GM23338 (cell line): Measurements from ENCODE around the gene METTL18. TPM values are rescaled to one million over a fixed set of nuclear protein-coding genes. Genes with fewer than 3 reads are reported as not detected.

Experiments used
- ATAC-seq: fragments of 200-7000 bp; cut with Tn5 transposase; 3 replicates; pipeline ENCODE4 v1.9.1; 2020
- DNase-seq: peaks from one replicate; pipeline ENCODE4 v3.0.0-alpha.2; 2015; ENCODE audit warnings: low spot score
- H2AFZ ChIP-seq: fragments of 200-600 bp; sonication (generic); 2 replicates; pipeline ENCODE4 v1.8.0; 2016; ENCODE audit warnings: antibody characterized with exemption, mild to moderate bottlenecking, moderate library complexity
- H3F3A ChIP-seq: fragments of 200-600 bp; sonication (generic); replicated peaks from 2 replicates; pipeline ENCODE4 v1.8.0; 2017; ENCODE audit warnings: antibody characterized with exemption, mixed run types, low read depth
- H3K27ac ChIP-seq: fragments of 200-600 bp; sonication (generic); 2 replicates; pipeline ENCODE4 v1.6.1; 2016; ENCODE audit warnings: low read depth
- H3K27me3 ChIP-seq: fragments of 200-600 bp; sonication (generic); 2 replicates; pipeline ENCODE4 v1.8.0; 2016; ENCODE audit warnings: mild to moderate bottlenecking, mixed run types, moderate library complexity; ENCODE audit not compliant: insufficient read depth
- H3K36me3 ChIP-seq: fragments of 200-600 bp; sonication (generic); 2 replicates; pipeline ENCODE4 v1.8.0; 2016; ENCODE audit warnings: mild to moderate bottlenecking; ENCODE audit not compliant: insufficient read depth
- H3K4me1 ChIP-seq: fragments of 200-600 bp; sonication (generic); 2 replicates; pipeline ENCODE4 v1.8.0; 2016; ENCODE audit warnings: mild to moderate bottlenecking, moderate library complexity; ENCODE audit not compliant: insufficient read depth
- H3K4me2 ChIP-seq: fragments of 200-600 bp; sonication (generic); 2 replicates; pipeline ENCODE4 v1.7.1; 2017; ENCODE audit warnings: mixed run types
- H3K4me3 ChIP-seq: fragments of 200-600 bp; sonication (generic); 2 replicates; pipeline ENCODE4 v1.6.1; 2016; ENCODE audit warnings: mixed run types
- H3K79me2 ChIP-seq: fragments of 200-600 bp; sonication (generic); replicated peaks from 2 replicates; pipeline ENCODE4 v1.8.0; 2017; ENCODE audit warnings: mild to moderate bottlenecking; ENCODE audit not compliant: insufficient read depth
- H3K9me2 ChIP-seq: fragments of 200-600 bp; sonication (generic); 2 replicates; pipeline ENCODE4 v1.8.0; 2017; ENCODE audit not compliant: insufficient read depth
- H4K20me1 ChIP-seq: fragments of 200-600 bp; sonication (generic); replicated peaks from 2 replicates; pipeline ENCODE4 v1.8.0; 2017; ENCODE audit warnings: mild to moderate bottlenecking; ENCODE audit not compliant: insufficient read depth
- H3K27ac Mint-ChIP-seq: 2 replicates; pipeline ENCODE4 v1.8.0; 2020; ENCODE audit warnings: inconsistent platforms, mild to moderate bottlenecking, moderate library complexity, mixed read lengths
- H3K27me3 Mint-ChIP-seq: 3 replicates; pipeline ENCODE4 v1.8.0; 2022; ENCODE audit warnings: low read depth, mild to moderate bottlenecking, moderate library complexity, mixed read lengths, inconsistent platforms; ENCODE audit not compliant: insufficient read depth, poor library complexity
- H3K36me3 Mint-ChIP-seq: 3 replicates; pipeline ENCODE4 v1.8.0; 2021; ENCODE audit warnings: low read depth, mild to moderate bottlenecking, inconsistent platforms, moderate library complexity, mixed read lengths
- H3K4me1 Mint-ChIP-seq: 3 replicates; pipeline ENCODE4 v1.8.0; 2020; ENCODE audit warnings: mild to moderate bottlenecking, inconsistent platforms, mixed read lengths
- H3K4me3 Mint-ChIP-seq: 3 replicates; pipeline ENCODE4 v1.8.0; 2021; ENCODE audit warnings: moderate library complexity, mild to moderate bottlenecking, inconsistent platforms, mixed read lengths
- H3K9me3 Mint-ChIP-seq: 3 replicates; pipeline ENCODE4 v1.8.0; 2020; ENCODE audit warnings: moderate library complexity, mild to moderate bottlenecking, inconsistent platforms, mixed read lengths
- CREB1 ChIP-seq: fragments of 250-450 bp; sonication (Bioruptor Pico); IDR thresholded peaks from 2 replicates; pipeline ENCODE4 v1.5.0; 2020; ENCODE audit warnings: low read depth, mild to moderate bottlenecking, moderate library complexity
- CTCF ChIP-seq, 2 experiments: fragments of 200-600 bp in 1 of 2; sonication (generic) in 1 of 2; conservative IDR thresholded peaks; 2 replicates each; pipeline versions ENCODE4 v1.5.1 to v1.6.1; 2016 to 2017; ENCODE audit warnings: antibody characterized with exemption in 2 of 2, low read depth in 2 of 2, mild to moderate bottlenecking in 2 of 2, moderate library complexity in 1 of 2
- EZH2 ChIP-seq: fragments of 200-600 bp; sonication (generic); IDR thresholded peaks from one replicate; pipeline ENCODE4 v1.8.0; 2017; ENCODE audit warnings: antibody characterized with exemption, mild to moderate bottlenecking, low read depth; ENCODE audit not compliant: unreplicated experiment
- EZH2phosphoT487 ChIP-seq: fragments of 200-600 bp; sonication (generic); IDR thresholded peaks from one replicate; pipeline ENCODE4 v1.8.1; 2018; ENCODE audit warnings: antibody characterized with exemption; ENCODE audit not compliant: unreplicated experiment
- JUNB ChIP-seq: IDR thresholded peaks from one replicate; pipeline ENCODE4 v1.6.1; 2016; ENCODE audit warnings: antibody characterized with exemption; ENCODE audit not compliant: unreplicated experiment
- POLR2AphosphoS5 ChIP-seq: IDR thresholded peaks from 2 replicates; pipeline ENCODE4 v1.6.1; 2016; ENCODE audit warnings: antibody characterized with exemption, low read depth
- REST ChIP-seq: IDR thresholded peaks from one replicate; pipeline ENCODE4 v1.6.1; 2018; ENCODE audit warnings: antibody characterized with exemption; ENCODE audit not compliant: unreplicated experiment
- STAT1 ChIP-seq: IDR thresholded peaks from one replicate; pipeline ENCODE4 v1.6.1; 2016; ENCODE audit warnings: antibody characterized with exemption; ENCODE audit not compliant: unreplicated experiment
- ZNF114 ChIP-seq: fragments of 250-450 bp; sonication (Bioruptor Pico); IDR thresholded peaks from 2 replicates; pipeline ENCODE4 v1.5.0; 2020; ENCODE audit warnings: mild to moderate bottlenecking, moderate library complexity
- ZNF331 ChIP-seq: fragments of 250-450 bp; sonication (Bioruptor Pico); IDR thresholded peaks from 2 replicates; pipeline ENCODE4 v1.5.0; 2020; ENCODE audit warnings: low read depth, mild to moderate bottlenecking, moderate library complexity
- polyA plus RNA-seq: library from polyadenylated mRNA; unstranded; fragments of >200 nt; fragmentation: Nextera tagmentation; extraction: Ambion mirVana; gene quantifications from 2 replicates; pipeline ENCODE4 v1.2.1, GENCODE V29; 2016
- total RNA-seq: library from RNA; depleted of rRNA; stranded (reverse); fragments of >200 nt; shearing (Covaris generic); gene quantifications from 2 replicates; pipeline ENCODE4 v1.2.3, GENCODE V29; 2014
- TF ChIP-seq, protein P1 (sequence below): IDR thresholded peaks from 2 replicates; pipeline ENCODE4 v1.6.1; 2016; ENCODE audit warnings: antibody characterized with exemption

METTL18 gene
- total and polyA plus RNA-seq, 2 experiments from 2014 or later: 9.9 to 13.6 TPM

DNA sequence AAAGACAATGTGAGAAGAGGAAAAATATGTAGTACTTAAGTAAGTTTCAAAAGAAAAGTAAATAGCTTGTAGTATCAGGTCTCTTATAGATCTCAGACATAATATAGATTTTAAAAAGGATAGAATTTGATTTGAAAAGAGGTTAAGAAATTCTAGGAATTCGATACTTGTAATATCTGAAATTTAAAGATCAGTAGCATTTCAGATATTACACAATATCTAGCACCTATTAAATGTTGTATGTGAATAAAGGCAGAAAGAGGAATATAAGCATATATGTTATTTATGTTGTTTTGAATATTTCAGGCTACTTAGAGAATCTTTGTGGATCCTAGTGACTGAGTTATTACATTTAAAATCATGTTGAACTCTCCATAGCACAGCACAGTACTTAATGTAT, 35.0 kb upstream of the METTL18 start:
- Histone ChIP-seq H3K27ac (no peak overlapping the region), H3K4me1 (no peaks in the 10 kb centered on the region), H3F3A (no peaks in the 10 kb centered on the region), H2AFZ (no peak overlapping the region), H3K27me3 (no peaks in the 10 kb centered on the region), H3K79me2 (no peaks in the 10 kb centered on the region), H3K9me2 (no peaks in the 10 kb centered on the region), H3K4me3 (no peak overlapping the region), H3K36me3 (peaks cover 44% of the 10 kb centered on the region), H4K20me1 (no peaks in the 10 kb centered on the region; the same call in 1 of the 2 replicates), H3K4me2 (no peak overlapping the region)
- no peaks in the 10 kb centered on the region for H3K27me3 Mint-ChIP-seq
- no peaks in the 10 kb centered on the region for H3K4me1 Mint-ChIP-seq
- H3K36me3 Mint-ChIP-seq: peaks cover 44% of the 10 kb centered on the region
- no peak for DNase-seq
- no peak overlapping the region for H3K27ac Mint-ChIP-seq
- no peak overlapping the region for H3K4me3 Mint-ChIP-seq
- TF ChIP-seq STAT1: no peak
- TF ChIP-seq CTCF (conservative IDR thresholded peaks at IDR 0.05; ENCODE audit: low read depth in 2 of 2): no peak
- no peak for TF ChIP-seq CREB1 (CRISPR knock-in tag)
- TF ChIP-seq, protein P1, sequence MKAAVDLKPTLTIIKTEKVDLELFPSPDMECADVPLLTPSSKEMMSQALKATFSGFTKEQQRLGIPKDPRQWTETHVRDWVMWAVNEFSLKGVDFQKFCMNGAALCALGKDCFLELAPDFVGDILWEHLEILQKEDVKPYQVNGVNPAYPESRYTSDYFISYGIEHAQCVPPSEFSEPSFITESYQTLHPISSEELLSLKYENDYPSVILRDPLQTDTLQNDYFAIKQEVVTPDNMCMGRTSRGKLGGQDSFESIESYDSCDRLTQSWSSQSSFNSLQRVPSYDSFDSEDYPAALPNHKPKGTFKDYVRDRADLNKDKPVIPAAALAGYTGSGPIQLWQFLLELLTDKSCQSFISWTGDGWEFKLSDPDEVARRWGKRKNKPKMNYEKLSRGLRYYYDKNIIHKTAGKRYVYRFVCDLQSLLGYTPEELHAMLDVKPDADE: no peak
- TF ChIP-seq ZNF114 (CRISPR knock-in tag): no peak
- ATAC-seq: no peak
- no peaks in the 10 kb centered on the region for H3K9me3 Mint-ChIP-seq

DNA sequence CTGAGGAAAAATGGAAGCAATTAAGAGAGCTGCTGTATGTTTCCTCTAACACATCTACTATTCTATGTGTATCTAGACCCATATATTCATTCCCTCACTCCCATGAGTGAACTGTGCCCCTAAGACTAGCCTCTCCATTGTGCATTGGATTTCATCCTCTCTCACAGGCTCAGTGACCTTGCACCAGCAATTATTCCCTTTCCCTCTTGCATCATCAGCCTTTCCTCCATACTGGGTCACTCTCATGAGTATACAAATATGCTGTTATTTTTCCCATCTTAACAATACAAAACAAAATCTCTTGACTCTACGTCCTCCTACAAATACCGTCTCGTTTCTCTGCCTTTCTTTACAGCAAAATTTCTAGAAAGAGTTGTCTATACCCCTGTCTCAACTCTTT, 29.4 kb upstream of the METTL18 start:
- Histone ChIP-seq H3K79me2 (no peaks in the 10 kb centered on the region), H3K36me3 (peaks cover 30% of the 10 kb centered on the region), H3K4me2 (no peak overlapping the region), H3F3A (no peaks in the 10 kb centered on the region), H3K27ac (no peak overlapping the region), H3K4me3 (no peak overlapping the region), H2AFZ (no peak overlapping the region), H3K27me3 (no peaks in the 10 kb centered on the region), H3K4me1 (no peaks in the 10 kb centered on the region), H4K20me1 (no peaks in the 10 kb centered on the region; the same call in 1 of the 2 replicates), H3K9me2 (no peaks in the 10 kb centered on the region)
- Mint-ChIP-seq H3K4me3 (no peak overlapping the region), H3K36me3 (peaks cover 26% of the 10 kb centered on the region), H3K4me1 (no peaks in the 10 kb centered on the region), H3K9me3 (no peaks in the 10 kb centered on the region), H3K27me3 (no peaks in the 10 kb centered on the region), H3K27ac (no peak overlapping the region)
- no peak for ATAC-seq
- DNase-seq: no peak
- no peak for TF ChIP-seq JUNB
- no peak for TF ChIP-seq ZNF331
- no peak for TF ChIP-seq EZH2
- TF ChIP-seq STAT1: no peak
- TF ChIP-seq POLR2AphosphoS5: no peak
- TF ChIP-seq REST: no peak
- TF ChIP-seq CTCF (conservative IDR thresholded peaks at IDR 0.05; ENCODE audit: low read depth in 2 of 2): no peak
- no peak for TF ChIP-seq EZH2phosphoT487
